SU-DHL-6 (cell line): ENCODE measurements around the gene SEPTIN1.
A peak's percentile ranks its signal among the peaks of the same experiment; 100 is the strongest.

Experiments used
- H2AFZ ChIP-seq: fragments of 200-600 bp; sonication (generic); 2 replicates; pipeline ENCODE4 v1.6.1; 2014; ENCODE audit warnings: low read depth, mild to moderate bottlenecking, moderate library complexity, mixed read lengths, antibody characterized with exemption, low read length; ENCODE audit not compliant: severe bottlenecking
- H3F3A ChIP-seq: fragments of 200-600 bp; shearing (Covaris generic); 2 replicates; pipeline ENCODE4 v1.6.0; 2016; ENCODE audit warnings: antibody characterized with exemption, mild to moderate bottlenecking; ENCODE audit not compliant: insufficient read depth
- H3K27ac ChIP-seq: fragments of 200-600 bp; sonication (generic); 2 replicates; pipeline ENCODE4 v1.5.1; 2016; ENCODE audit warnings: low read depth, mild to moderate bottlenecking, low read length, moderate library complexity, mixed read lengths
- H3K27me3 ChIP-seq: fragments of 200-600 bp; sonication (generic), shearing (Covaris generic); 2 replicates; pipeline ENCODE4 v1.6.0; 2014; ENCODE audit warnings: mild to moderate bottlenecking, low read length
- H3K36me3 ChIP-seq: fragments of 200-600 bp; sonication (generic); 2 replicates; pipeline ENCODE4 v1.6.1; 2014; ENCODE audit warnings: mild to moderate bottlenecking, low read length, mixed read lengths
- H3K4me2 ChIP-seq: fragments of 300-600, 200-600 bp; shearing (Covaris generic), sonication (generic); 2 replicates; pipeline ENCODE4 v1.6.0; 2014; ENCODE audit warnings: low read length, low read depth, mild to moderate bottlenecking; ENCODE audit not compliant: poor library complexity, severe bottlenecking
- H3K4me3 ChIP-seq: fragments of 200-600 bp; sonication (generic); 2 replicates; pipeline ENCODE4 v1.5.1; 2014; ENCODE audit warnings: antibody characterized with exemption, low read length, mild to moderate bottlenecking, mixed read lengths; ENCODE audit not compliant: insufficient read depth, poor library complexity, severe bottlenecking
- H3K79me2 ChIP-seq: fragments of 200-600 bp; sonication (generic); 2 replicates; pipeline ENCODE4 v1.6.1; 2014; ENCODE audit warnings: mild to moderate bottlenecking, low read length, moderate library complexity; ENCODE audit not compliant: insufficient read depth
- H3K9ac ChIP-seq: fragments of 200-600 bp; sonication (generic); 2 replicates; pipeline ENCODE4 v1.7.0; 2014; ENCODE audit warnings: mild to moderate bottlenecking, low read length
- H3K9me2 ChIP-seq: fragments of 200-600 bp; sonication (generic); replicated peaks from 2 replicates; pipeline ENCODE4 v1.6.1; 2014; ENCODE audit warnings: low read length; ENCODE audit not compliant: insufficient read depth
- H3K9me3 ChIP-seq: fragments of 200-600 bp; sonication (generic); 2 replicates; pipeline ENCODE4 v1.6.1; 2014; ENCODE audit warnings: low read length, mixed read lengths; ENCODE audit not compliant: insufficient read depth
- H4K20me1 ChIP-seq: fragments of 200-600 bp; sonication (generic); 2 replicates; pipeline ENCODE4 v1.6.1; 2014; ENCODE audit warnings: low read depth, mild to moderate bottlenecking, antibody characterized with exemption, low read length, moderate library complexity, mixed read lengths
- EZH2phosphoT487 ChIP-seq: fragments of 200-600 bp; sonication (generic), shearing (Covaris generic); conservative IDR thresholded peaks from 2 replicates; pipeline ENCODE4 v1.6.1; 2018; ENCODE audit warnings: mild to moderate bottlenecking, antibody characterized with exemption, low read length, moderate library complexity, mixed read lengths
- TF ChIP-seq, protein P1 (sequence below): fragments of 200-600 bp; sonication (generic); IDR thresholded peaks from one replicate; pipeline ENCODE4 v1.5.1; 2017; ENCODE audit warnings: antibody characterized with exemption, mild to moderate bottlenecking, low read length, moderate library complexity; ENCODE audit not compliant: insufficient read depth, poor library complexity, severe bottlenecking

SEPTIN1 gene

GRCh38 chr16:30369091-30369937 lies 13.0 kb downstream of the SEPTIN1 start:
- H3K36me3 ChIP-seq: no peaks in the 10 kb centered on the region
- peak overlapping the region; percentile 96 for H3K9ac ChIP-seq
- H3K4me2 ChIP-seq: peak overlapping the region; percentile 83
- H3K79me2 ChIP-seq: peaks cover 56% of the 10 kb centered on the region
- no peaks in the 10 kb centered on the region for H3K9me3 ChIP-seq
- H3K27me3 ChIP-seq: no peaks in the 10 kb centered on the region
- no peak overlapping the region for H2AFZ ChIP-seq
- H3K27ac ChIP-seq: peak overlapping the region; percentile 44
- TF ChIP-seq, protein P1, sequence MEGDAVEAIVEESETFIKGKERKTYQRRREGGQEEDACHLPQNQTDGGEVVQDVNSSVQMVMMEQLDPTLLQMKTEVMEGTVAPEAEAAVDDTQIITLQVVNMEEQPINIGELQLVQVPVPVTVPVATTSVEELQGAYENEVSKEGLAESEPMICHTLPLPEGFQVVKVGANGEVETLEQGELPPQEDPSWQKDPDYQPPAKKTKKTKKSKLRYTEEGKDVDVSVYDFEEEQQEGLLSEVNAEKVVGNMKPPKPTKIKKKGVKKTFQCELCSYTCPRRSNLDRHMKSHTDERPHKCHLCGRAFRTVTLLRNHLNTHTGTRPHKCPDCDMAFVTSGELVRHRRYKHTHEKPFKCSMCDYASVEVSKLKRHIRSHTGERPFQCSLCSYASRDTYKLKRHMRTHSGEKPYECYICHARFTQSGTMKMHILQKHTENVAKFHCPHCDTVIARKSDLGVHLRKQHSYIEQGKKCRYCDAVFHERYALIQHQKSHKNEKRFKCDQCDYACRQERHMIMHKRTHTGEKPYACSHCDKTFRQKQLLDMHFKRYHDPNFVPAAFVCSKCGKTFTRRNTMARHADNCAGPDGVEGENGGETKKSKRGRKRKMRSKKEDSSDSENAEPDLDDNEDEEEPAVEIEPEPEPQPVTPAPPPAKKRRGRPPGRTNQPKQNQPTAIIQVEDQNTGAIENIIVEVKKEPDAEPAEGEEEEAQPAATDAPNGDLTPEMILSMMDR: no peak
- no peak for TF ChIP-seq EZH2phosphoT487
- H3F3A ChIP-seq: peaks cover 14% of the 10 kb centered on the region
- no peaks in the 10 kb centered on the region for H3K9me2 ChIP-seq
- H3K4me3 ChIP-seq: peak overlapping the region; percentile 73
- H4K20me1 ChIP-seq: no peaks in the 10 kb centered on the region; the same call in 1 of the 2 replicates

- Histone ChIP-seq H3K4me2 (peak overlapping the region; percentile 83), H3K79me2 (peaks cover 62% of the 10 kb centered on the region), H3K27me3 (no peaks in the 10 kb centered on the region), H4K20me1 (no peaks in the 10 kb centered on the region; the same call in 1 of the 2 replicates), H3K9me3 (no peaks in the 10 kb centered on the region), H3K27ac (peak overlapping the region; percentile 44), H3K36me3 (no peaks in the 10 kb centered on the region), H3F3A (peaks cover 14% of the 10 kb centered on the region), H2AFZ (no peak overlapping the region), H3K9ac (peak overlapping the region; percentile 96), H3K9me2 (no peaks in the 10 kb centered on the region), H3K4me3 (peak overlapping the region; percentile 73)
- no peak for TF ChIP-seq EZH2phosphoT487
- TF ChIP-seq, protein P1: no peak
Measured at GRCh38 chr16:30368792-30369090, 13.6 kb downstream of the SEPTIN1 start.

- H3K27ac ChIP-seq: peak overlapping the region; percentile 44
- peaks cover 14% of the 10 kb centered on the region for H3F3A ChIP-seq
- H3K79me2 ChIP-seq: peaks cover 67% of the 10 kb centered on the region
- H3K9me3 ChIP-seq: no peaks in the 10 kb centered on the region
- no peaks in the 10 kb centered on the region for H3K27me3 ChIP-seq
- TF ChIP-seq, protein P1: no peak
- TF ChIP-seq EZH2phosphoT487: no peak
- H3K9me2 ChIP-seq: no peaks in the 10 kb centered on the region
- H2AFZ ChIP-seq: no peak overlapping the region
- H3K4me2 ChIP-seq: peak overlapping the region; percentile 83
- no peaks in the 10 kb centered on the region for H3K36me3 ChIP-seq
- H3K4me3 ChIP-seq: peak overlapping the region; percentile 73
- no peaks in the 10 kb centered on the region; the same call in 1 of the 2 replicates for H4K20me1 ChIP-seq
- peak overlapping the region; percentile 96 for H3K9ac ChIP-seq
Measured at GRCh38 chr16:30368122-30368791, 14.1 kb downstream of the SEPTIN1 start.
